WI38 (cell line): Measurements from ENCODE around the gene IQSEC1.

Experiments
- H3K4me3 ChIP-seq: 2 replicates; pipeline ENCODE4 v1.5.1; 2011; ENCODE audit warnings: low read depth, mild to moderate bottlenecking, control low read depth, low read length
- CTCF ChIP-seq: IDR thresholded peaks from 2 replicates; pipeline ENCODE4 v1.5.1; 2012; ENCODE audit warnings: low read depth, mild to moderate bottlenecking, control low read depth, low read length

The IQSEC1 gene

DNA sequence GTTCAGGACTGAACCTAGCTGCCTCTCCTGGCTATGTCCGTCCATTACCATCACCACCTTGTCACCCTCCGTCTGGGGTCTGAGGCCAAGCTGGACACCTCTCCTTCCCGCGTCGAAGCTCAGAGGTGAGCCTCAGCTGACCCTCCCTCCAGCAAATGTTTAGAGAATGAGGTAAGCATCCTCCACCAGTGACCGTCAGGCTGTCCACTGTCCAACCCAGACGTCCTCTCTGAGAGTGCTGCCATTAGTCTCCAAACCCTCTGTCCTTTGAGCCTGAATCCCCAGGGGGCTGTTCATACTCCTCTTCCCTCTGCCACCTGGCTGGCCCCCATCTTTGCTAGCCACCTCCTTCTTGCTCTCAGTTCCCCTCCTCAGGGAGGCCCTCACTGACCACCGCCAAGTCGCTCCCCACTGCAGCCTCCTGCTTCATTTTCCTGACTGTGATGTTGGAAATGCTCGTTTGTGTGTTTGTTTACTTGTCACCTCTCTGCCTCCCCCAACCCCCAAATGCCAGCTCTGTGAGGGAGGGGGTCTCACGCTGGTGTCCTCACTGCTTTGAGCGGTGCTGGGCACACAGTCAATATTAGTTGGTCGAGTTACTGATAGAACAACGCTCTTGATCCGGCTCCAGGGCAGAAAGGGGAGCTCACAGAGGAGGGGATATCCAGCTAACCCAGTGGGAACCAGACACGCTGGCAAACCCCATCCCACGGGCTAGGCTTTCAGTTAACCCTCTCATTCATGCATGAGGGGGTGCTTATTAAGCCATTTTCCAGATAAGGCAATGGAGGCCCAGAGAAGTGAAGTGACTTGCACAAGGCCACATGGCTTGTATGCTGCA lies 64.9 kb downstream of the IQSEC1 start:
- no peak for TF ChIP-seq CTCF

DNA sequence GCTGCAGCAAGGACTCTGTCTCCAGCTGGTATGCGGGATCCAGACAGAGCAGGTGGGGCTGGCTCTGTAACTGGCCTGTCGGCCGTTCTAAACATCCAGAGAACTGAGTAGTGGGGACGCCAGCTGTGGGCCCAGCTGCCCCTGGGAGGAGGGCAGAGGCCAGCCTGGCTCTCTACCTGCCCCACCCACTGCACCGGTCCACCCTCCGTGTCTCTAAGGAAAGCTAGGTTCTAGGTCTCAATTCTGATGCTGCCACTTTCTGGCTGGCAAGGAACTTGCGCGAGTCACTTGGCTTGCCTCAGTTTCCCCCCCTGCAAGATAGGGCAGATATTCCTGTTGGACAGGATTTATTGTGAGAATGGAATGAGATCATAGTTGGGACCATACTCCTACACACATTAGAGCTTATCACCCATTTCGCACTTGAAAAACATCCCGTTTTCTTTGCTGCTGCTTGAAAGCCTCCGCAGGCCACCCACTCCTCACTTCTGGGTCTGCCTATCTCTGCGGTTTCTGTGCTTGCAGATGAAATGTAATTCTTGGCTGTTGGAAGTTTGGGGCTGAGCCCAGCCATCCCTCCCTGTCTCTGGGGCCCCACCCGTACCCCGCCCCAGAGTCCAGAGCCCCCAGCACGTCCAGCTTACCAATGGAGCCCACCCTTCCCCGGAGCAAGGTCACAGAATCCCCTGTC lies 65.8 kb downstream of the IQSEC1 start:
- H3K4me3 ChIP-seq: no peak overlapping the region
- TF ChIP-seq CTCF: no peak

More for the DNA sequence above, 64.9 kb downstream of the IQSEC1 start:
- no peak overlapping the region for H3K4me3 ChIP-seq

DNA sequence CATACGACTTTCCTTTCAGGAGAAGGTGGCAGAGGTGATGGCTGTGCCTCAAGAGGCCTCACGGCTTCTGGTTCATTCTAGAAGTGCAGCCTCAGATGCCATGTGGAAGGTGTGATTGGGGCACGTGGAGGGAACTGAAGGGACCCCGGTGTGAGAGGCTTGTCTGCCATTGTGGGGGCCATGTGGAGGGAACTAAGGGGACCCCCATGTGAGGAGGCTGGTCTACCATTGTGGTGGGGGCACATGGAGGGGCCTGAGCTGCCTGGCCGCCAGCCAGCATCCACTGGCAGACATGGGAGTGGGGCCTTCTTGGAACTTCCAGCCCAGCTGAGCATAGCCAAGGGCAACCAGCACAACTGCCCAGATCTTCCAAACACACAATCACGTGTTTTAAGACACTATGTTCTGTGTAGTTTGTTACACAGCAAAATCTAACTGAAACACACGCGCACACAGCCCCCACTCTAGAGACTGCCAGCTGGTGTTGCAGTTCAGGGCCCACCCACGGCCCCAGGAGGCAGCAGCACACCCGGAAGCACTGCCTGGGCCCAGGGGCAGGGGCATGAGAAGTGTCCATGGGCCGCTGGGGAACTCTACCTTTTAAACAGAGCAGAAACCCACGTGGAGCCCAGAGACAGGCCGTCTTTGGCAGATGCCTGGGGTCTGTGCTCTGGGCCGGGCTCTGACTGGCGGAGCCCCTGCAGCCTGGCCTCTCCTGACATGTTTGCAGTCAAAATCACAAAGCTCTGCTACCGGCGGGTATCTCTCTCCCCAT lies 66.8 kb downstream of the IQSEC1 start:
- H3K4me3 ChIP-seq: no peak overlapping the region
- no peak for TF ChIP-seq CTCF

DNA sequence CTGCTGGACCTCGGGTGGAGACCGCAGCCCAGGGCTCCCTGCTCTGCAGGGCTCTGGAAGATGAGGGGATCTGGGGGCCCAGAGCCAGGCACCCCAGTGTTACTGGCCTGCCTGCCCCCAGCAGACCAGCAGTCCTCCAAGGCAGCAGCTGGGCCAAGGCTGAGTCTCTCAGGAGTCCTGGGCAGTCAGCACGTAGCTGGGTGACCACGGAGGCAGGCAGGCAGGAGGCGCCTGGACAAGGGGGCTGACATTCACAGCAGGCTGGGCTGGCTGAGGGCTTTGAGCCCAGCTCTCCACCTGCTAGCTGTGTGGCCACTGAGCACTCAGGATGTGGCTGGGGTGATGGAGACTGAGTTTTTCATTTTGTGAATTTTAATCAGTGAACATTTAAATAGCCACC lies 67.9 kb downstream of the IQSEC1 start:
- no peak overlapping the region for H3K4me3 ChIP-seq
- no peak for TF ChIP-seq CTCF

DNA sequence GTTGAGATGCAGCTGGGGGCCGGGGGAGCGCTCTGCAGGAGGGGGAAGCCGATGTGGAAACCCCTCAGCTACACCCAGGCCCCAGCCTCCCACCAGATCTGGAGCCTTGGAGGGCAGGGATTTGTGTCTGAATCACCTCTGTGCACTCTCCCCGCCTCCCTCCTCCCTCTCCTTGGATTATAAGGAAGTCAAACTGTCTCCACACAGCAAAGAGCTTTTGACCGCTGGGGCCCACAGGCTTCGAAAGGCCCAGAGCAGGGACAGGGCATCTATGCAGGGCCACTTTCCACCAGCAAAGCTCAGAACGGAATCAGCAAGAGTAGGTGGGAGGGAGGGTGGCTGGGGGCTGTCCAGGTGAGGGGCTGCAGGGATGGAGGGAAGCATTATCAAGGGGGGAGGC lies 68.9 kb downstream of the IQSEC1 start:
- no peak for TF ChIP-seq CTCF
- no peak overlapping the region for H3K4me3 ChIP-seq

- no peak for TF ChIP-seq CTCF
- no peak overlapping the region for H3K4me3 ChIP-seq
These were observed 69.6 kb downstream of the IQSEC1 start for GRCh38 chr3:13003608-13004007.
